ENCODE results near the gene GCGR.

GRCh38 chr17:81794074-81794476 is 9.9 kb upstream of the GCGR start:
- TF ChIP-seq CTCF (conservative IDR thresholded peaks at IDR 0.05 in 1 of 2, IDR thresholded peaks at IDR 0.05 in 1 of 2; ENCODE audit: low read depth in 1 of 2, low read length in 2 of 2) (no peak), EZH2 (IDR thresholded peaks at IDR 0.05; ENCODE audit: low read length, missing control alignments) (no peak)
